ENCODE measurements around the gene PLXNA4.

GRCh38 chr7:132521423-132521822 is 54.8 kb downstream of the PLXNA4 start:
- TF ChIP-seq CTCF (IDR thresholded peaks at IDR 0.05; ENCODE audit: low read depth, low read length, poor library complexity, severe bottlenecking) (no peak), EZH2phosphoT487 (IDR thresholded peaks at IDR 0.05; ENCODE audit: borderline replicate concordance, low read length) (no peak)

All from DOHH2 (cell line).